CD14-positive monocyte (primary cell): Measurements from ENCODE around the gene HEPACAM. TPM values are rescaled to one million over a fixed set of nuclear protein-coding genes. Genes with fewer than 3 reads are reported as not detected.

Experiments used
- DNase-seq, 3 donors: peaks; one replicate each; pipeline ENCODE4 v3.0.0-alpha.2; 2011 to 2022
- H2AFZ ChIP-seq: 2 replicates; pipeline ENCODE4 v1.6.0; 2012; ENCODE audit warnings: mild to moderate bottlenecking, low read depth, low read length, inconsistent platforms; ENCODE audit not compliant: insufficient read depth, poor library complexity, severe bottlenecking
- H3K27ac ChIP-seq, 2 donors: 1 replicate in 1 of 2; 2 replicates in 1 of 2; pipeline ENCODE4 v1.5.1; 2012 to 2013; ENCODE audit warnings: low read length in 2 of 2, control low read depth in 1 of 2, inconsistent platforms in 1 of 2, low read depth in 1 of 2, mild to moderate bottlenecking in 1 of 2
- H3K27me3 ChIP-seq, 2 donors: one replicate each; pipeline versions ENCODE4 v1.6.0 to v1.6.1; 2011 to 2013; ENCODE audit warnings: low read length in 2 of 2; ENCODE audit not compliant: control insufficient read depth in 2 of 2, insufficient read depth in 2 of 2
- H3K36me3 ChIP-seq, 2 donors: replicated peaks in 1 of 2; 1 replicate in 1 of 2; 2 replicates in 1 of 2; pipeline versions ENCODE4 v1.5.1 to v1.6.1; 2012 to 2013; ENCODE audit warnings: low read length in 2 of 2, control low read depth in 1 of 2, inconsistent platforms in 1 of 2, mild to moderate bottlenecking in 1 of 2; ENCODE audit not compliant: insufficient read depth in 2 of 2, control insufficient read depth in 1 of 2
- H3K4me1 ChIP-seq, 2 donors: 1 replicate in 1 of 2; 2 replicates in 1 of 2; pipeline versions ENCODE4 v1.5.1 to v1.6.1; 2012 to 2013; ENCODE audit warnings: low read length in 2 of 2, control low read depth in 1 of 2, inconsistent platforms in 1 of 2, mild to moderate bottlenecking in 1 of 2, moderate library complexity in 1 of 2; ENCODE audit not compliant: insufficient read depth in 2 of 2, control insufficient read depth in 1 of 2
- H3K4me2 ChIP-seq: replicated peaks from 2 replicates; pipeline ENCODE3; 2012; ENCODE audit warnings: low read length, moderate library complexity, mild to moderate bottlenecking; ENCODE audit not compliant: poor library complexity, severe bottlenecking; ENCODE audit errors: extremely low read depth
- H3K4me3 ChIP-seq, 3 experiments: fragments of 200-600 bp in 1 of 3; sonication (generic) in 1 of 3; replicated peaks in 1 of 3; 1 replicate in 2 of 3; 2 replicates in 1 of 3; pipeline ENCODE4 v1.5.1; 2011 to 2013; ENCODE audit warnings: low read length in 3 of 3, mild to moderate bottlenecking in 3 of 3, control low read depth in 2 of 3, low read depth in 2 of 3, inconsistent platforms in 1 of 3, moderate library complexity in 1 of 3
- H3K79me2 ChIP-seq: 2 replicates; pipeline ENCODE4 v1.6.0; 2012; ENCODE audit warnings: mild to moderate bottlenecking, control low read depth, inconsistent platforms, low read length, moderate library complexity; ENCODE audit not compliant: insufficient read depth
- H3K9ac ChIP-seq: 2 replicates; pipeline ENCODE4 v1.6.0; 2017; ENCODE audit warnings: low read length, mild to moderate bottlenecking; ENCODE audit not compliant: insufficient read depth, poor library complexity, severe bottlenecking
- H3K9me3 ChIP-seq, 2 donors: replicated peaks in 1 of 2; 1 replicate in 1 of 2; 2 replicates in 1 of 2; pipeline versions ENCODE4 v1.5.1 to v1.6.1; 2012 to 2013; ENCODE audit warnings: low read length in 2 of 2, control low read depth in 1 of 2; ENCODE audit not compliant: control insufficient read depth in 1 of 2, insufficient read depth in 1 of 2
- H4K20me1 ChIP-seq: 2 replicates; pipeline ENCODE4 v1.6.0; 2012; ENCODE audit warnings: mild to moderate bottlenecking, low read length, control low read depth, moderate library complexity; ENCODE audit not compliant: insufficient read depth
- H3K27ac Mint-ChIP-seq, 7 donors: one replicate each; pipeline ENCODE4 v1.8.0; 2020; ENCODE audit warnings: mild to moderate bottlenecking in 7 of 7, mixed read lengths in 7 of 7, moderate library complexity in 6 of 7, inconsistent platforms in 2 of 7
- H3K27me3 Mint-ChIP-seq, 3 donors: one replicate each; pipeline ENCODE4 v1.8.0; 2021 to 2022; ENCODE audit warnings: low read depth in 3 of 3, mild to moderate bottlenecking in 3 of 3, mixed read lengths in 3 of 3, moderate library complexity in 3 of 3, inconsistent platforms in 1 of 3
- H3K36me3 Mint-ChIP-seq, 2 donors: one replicate each; pipeline ENCODE4 v1.8.0; 2020; ENCODE audit warnings: mixed read lengths in 2 of 2, inconsistent platforms in 1 of 2, mild to moderate bottlenecking in 1 of 2
- H3K4me1 Mint-ChIP-seq: one replicate; pipeline ENCODE4 v1.8.0; 2020; ENCODE audit warnings: mild to moderate bottlenecking, mixed read lengths
- H3K4me3 Mint-ChIP-seq, 2 donors: one replicate each; pipeline ENCODE4 v1.8.0; 2020; ENCODE audit warnings: mild to moderate bottlenecking in 2 of 2, mixed read lengths in 2 of 2, moderate library complexity in 1 of 2
- H3K9me3 Mint-ChIP-seq, 7 donors: one replicate each; pipeline ENCODE4 v1.8.0; 2020 to 2022; ENCODE audit warnings: mixed read lengths in 7 of 7, mild to moderate bottlenecking in 6 of 7, moderate library complexity in 6 of 7, inconsistent platforms in 2 of 7
- CTCF ChIP-seq: fragments of 200-600 bp; IDR thresholded peaks from one replicate; pipeline ENCODE4 v1.8.0; 2022; ENCODE audit warnings: antibody characterized with exemption, mild to moderate bottlenecking
- WGBS: methylation state at CpG from one replicate; pipeline ENCODE4 v1.1.5; 2013; ENCODE audit warnings: missing lambda C conversion rate; ENCODE audit not compliant: insufficient coverage; 5-methylcytosine and 5-hydroxymethylcytosine counted together
- intact Hi-C, 2 donors: fragments of 100-400 bp; cut with micrococcal nuclease; formaldehyde crosslinking; loops; one replicate each; pipeline versions ENCODE4 v1.15.0 to v1.15.1; 2023
- polyA plus RNA-seq, 3 donors: library from polyadenylated mRNA; depleted of rRNA in 1 of 3; unstranded in 2 of 3; stranded (reverse) in 1 of 3; fragments of 300-500 nt in 2 of 3; fragments of >200 nt in 1 of 3; fragmentation: Illumina TruSeq in 2 of 3; gene quantifications; 1 replicate in 2 of 3; 2 replicates in 1 of 3; pipeline ENCODE4 v1.2.3, GENCODE V29; 2012 to 2021

The HEPACAM gene
- polyA plus RNA-seq, 3 donors, result not detected

- Histone ChIP-seq H3K4me2 (peak overlapping the region; percentile 92), H3K4me1 (peaks cover 15 to 20% of the 10 kb centered on the region in 2 donors), H3K9ac (peak overlapping the region; percentile 68), H3K4me3 (peak overlapping the region; percentile 64 to 87 (median 68)), H4K20me1 (no peaks in the 10 kb centered on the region), H3K9me3 (no peaks in the 10 kb centered on the region), H3K36me3 (no peaks in the 10 kb centered on the region), H3K27me3 (peaks cover 11 to 60% of the 10 kb centered on the region in 2 donors), H3K27ac (peak overlapping the region in 1 of 2 donors; percentile 68), H2AFZ (peak overlapping the region; percentile 95), H3K79me2 (no peaks in the 10 kb centered on the region)
- H3K4me1 Mint-ChIP-seq, result peaks cover 30% of the 10 kb centered on the region
- TF ChIP-seq CTCF, result peak; percentile 80
- H3K27me3 Mint-ChIP-seq, result peaks cover 51 to 66% (median 53%) of the 10 kb centered on the region in 3 donors
- WGBS, result under 1% methylated on average over 69 of the region's 69 CpGs
- H3K9me3 Mint-ChIP-seq, result peaks cover 0 to 18% (median 1%) of the 10 kb centered on the region in 7 donors
- peak; percentile 63 to 67 (median 67) for DNase-seq
- H3K36me3 Mint-ChIP-seq, result no peaks in the 10 kb centered on the region
- intact Hi-C loops, result no loop called here
- H3K27ac Mint-ChIP-seq, result peak overlapping the region in 6 of 7 donors; percentile 50 to 86 (median 66)
- peak overlapping the region; percentile 86 to 93 for H3K4me3 Mint-ChIP-seq
Measured at GRCh38 chr11:124875943-124876817, 59.7 kb downstream of the HEPACAM start.

GRCh38 chr11:124875401-124875800, 60.4 kb downstream of the HEPACAM start:
- peak overlapping the region in 1 of 3 experiments; percentile 87 for H3K4me3 ChIP-seq
- DNase-seq, result no peak
- H3K36me3 ChIP-seq, result no peaks in the 10 kb centered on the region
- Mint-ChIP-seq H3K4me3 (peak overlapping the region; percentile 52 to 74), H3K27ac (no peak overlapping the region), H3K27me3 (peaks cover 58 to 73% (median 58%) of the 10 kb centered on the region in 3 donors), H3K4me1 (peaks cover 30% of the 10 kb centered on the region), H3K36me3 (no peaks in the 10 kb centered on the region), H3K9me3 (peaks cover 0 to 18% (median 1%) of the 10 kb centered on the region in 7 donors)
- no peaks in the 10 kb centered on the region for H4K20me1 ChIP-seq
- peak overlapping the region; percentile 92 for H3K4me2 ChIP-seq
- H3K79me2 ChIP-seq, result no peaks in the 10 kb centered on the region
- no peak for TF ChIP-seq CTCF
- peak overlapping the region; percentile 95 for H2AFZ ChIP-seq
- peak overlapping the region; percentile 68 for H3K9ac ChIP-seq
- no peak overlapping the region for H3K27ac ChIP-seq
- peaks cover 15 to 20% of the 10 kb centered on the region in 2 donors for H3K4me1 ChIP-seq
- 17% methylated on average over 1 of the region's 3 CpGs for WGBS
- H3K27me3 ChIP-seq, result peaks cover 15 to 68% of the 10 kb centered on the region in 2 donors
- no peaks in the 10 kb centered on the region for H3K9me3 ChIP-seq
- intact Hi-C loops, result no loop called here
